Measurements from ENCODE around the gene MLLT3.

Gene MLLT3

DNA sequence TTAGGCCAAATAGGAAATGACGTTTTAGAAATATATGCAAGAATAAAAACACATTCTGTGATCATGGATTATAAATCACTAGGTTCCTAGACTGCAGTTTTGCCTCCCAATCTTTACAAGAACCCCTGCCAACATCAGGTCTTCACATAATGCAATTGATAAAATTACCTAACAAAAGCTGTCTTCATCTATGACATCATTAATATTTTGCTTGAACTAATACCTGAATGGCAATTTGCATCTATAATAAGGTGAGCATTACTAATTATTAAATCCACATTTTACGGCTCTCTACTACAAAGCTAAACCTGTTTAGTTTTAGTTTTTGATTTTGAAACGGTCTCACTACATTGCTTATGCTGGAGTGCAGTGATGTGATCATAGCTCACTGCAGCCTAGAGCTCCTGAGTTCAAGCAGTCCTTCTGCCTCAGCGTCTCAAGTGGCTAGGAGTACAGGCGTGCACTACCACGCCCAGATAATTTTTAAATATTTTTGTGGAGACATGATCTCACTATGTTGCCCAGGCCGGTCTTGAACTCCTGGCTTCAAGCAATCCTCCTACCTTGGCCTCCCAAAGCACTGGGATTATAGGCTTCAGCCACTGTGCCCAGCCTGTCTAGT is 218.0 kb downstream of the MLLT3 start:
- H3K4me3 ChIP-seq (ENCODE audit: low read length) = no peak overlapping the region
- H3K4me1 ChIP-seq (ENCODE audit: control insufficient read depth, insufficient read depth, low read length) = no peaks in the 10 kb centered on the region
- no peak overlapping the region for H3K9ac ChIP-seq (ENCODE audit: low read depth, low read length)
- no peaks in the 10 kb centered on the region for H3K36me3 ChIP-seq (ENCODE audit: insufficient read depth, low read length)
- no peaks in the 10 kb centered on the region for H3K9me3 ChIP-seq (replicated peaks; ENCODE audit: low read length)
- no peaks in the 10 kb centered on the region for H3K27me3 ChIP-seq (ENCODE audit: control insufficient read depth, insufficient read depth, low read length)
- no peak overlapping the region for H3K4me2 ChIP-seq (ENCODE audit: low read length)

DNA sequence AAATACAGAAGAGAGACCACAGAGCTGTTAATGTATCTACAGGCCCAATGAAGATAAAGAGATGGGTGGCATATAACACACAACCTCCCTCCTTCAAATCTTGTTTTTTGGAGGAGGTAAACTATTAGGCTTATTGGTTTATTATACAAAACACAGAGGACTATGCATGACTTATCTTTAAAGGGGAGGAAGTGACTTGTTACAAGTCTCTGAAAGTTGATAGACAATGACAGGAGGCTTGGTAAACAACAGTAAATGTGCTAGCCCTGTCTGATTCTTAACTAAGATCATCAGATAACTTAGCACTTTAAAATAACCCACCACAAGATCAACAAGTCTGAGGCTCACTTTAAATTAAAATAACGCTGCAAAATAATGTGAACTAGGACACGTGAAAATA is 219.0 kb downstream of the MLLT3 start:
- no peak overlapping the region for H3K4me3 ChIP-seq (ENCODE audit: low read length)
- H3K4me1 ChIP-seq (ENCODE audit: control insufficient read depth, insufficient read depth, low read length) = no peaks in the 10 kb centered on the region
- H3K36me3 ChIP-seq (ENCODE audit: insufficient read depth, low read length) = no peaks in the 10 kb centered on the region
- H3K4me2 ChIP-seq (ENCODE audit: low read length) = no peak overlapping the region
- no peak overlapping the region for H3K9ac ChIP-seq (ENCODE audit: low read depth, low read length)
- H3K9me3 ChIP-seq (replicated peaks; ENCODE audit: low read length) = no peaks in the 10 kb centered on the region
- H3K27me3 ChIP-seq (ENCODE audit: control insufficient read depth, insufficient read depth, low read length) = no peaks in the 10 kb centered on the region

DNA sequence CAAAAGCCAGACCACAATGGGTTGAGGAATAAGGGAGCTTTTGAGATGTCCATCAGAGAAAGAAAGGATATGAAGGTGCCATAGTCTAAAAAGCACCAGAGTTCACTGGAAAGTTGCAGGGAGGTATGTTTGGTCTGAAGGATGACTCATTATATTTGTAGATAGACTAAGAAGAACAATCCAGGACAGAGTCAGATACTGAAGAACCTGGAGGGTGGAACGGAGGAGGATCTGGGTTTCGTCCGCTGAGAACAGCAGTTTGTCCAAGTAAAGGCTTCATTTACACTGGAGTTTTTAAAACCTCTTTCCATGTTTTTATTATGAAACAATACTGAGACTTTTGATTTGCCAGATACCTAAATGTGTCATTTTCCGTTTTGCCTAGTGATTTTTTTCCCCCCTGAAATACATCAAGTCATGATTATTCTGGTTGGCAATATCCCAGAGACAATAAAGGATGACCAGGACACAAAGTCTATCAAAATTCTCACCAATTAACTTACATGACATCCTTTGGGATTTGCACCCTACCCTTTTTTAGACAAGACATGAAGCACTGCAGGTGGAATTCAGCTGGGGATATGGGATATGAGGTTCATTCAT is 219.9 kb downstream of the MLLT3 start:
- Histone ChIP-seq H3K9me3 (replicated peaks; ENCODE audit: low read length) (no peaks in the 10 kb centered on the region), H3K9ac (ENCODE audit: low read depth, low read length) (no peak overlapping the region), H3K36me3 (ENCODE audit: insufficient read depth, low read length) (no peaks in the 10 kb centered on the region), H3K4me3 (ENCODE audit: low read length) (no peak overlapping the region), H3K4me2 (ENCODE audit: low read length) (no peak overlapping the region), H3K4me1 (ENCODE audit: control insufficient read depth, insufficient read depth, low read length) (no peaks in the 10 kb centered on the region), H3K27me3 (ENCODE audit: control insufficient read depth, insufficient read depth, low read length) (no peaks in the 10 kb centered on the region)

DNA sequence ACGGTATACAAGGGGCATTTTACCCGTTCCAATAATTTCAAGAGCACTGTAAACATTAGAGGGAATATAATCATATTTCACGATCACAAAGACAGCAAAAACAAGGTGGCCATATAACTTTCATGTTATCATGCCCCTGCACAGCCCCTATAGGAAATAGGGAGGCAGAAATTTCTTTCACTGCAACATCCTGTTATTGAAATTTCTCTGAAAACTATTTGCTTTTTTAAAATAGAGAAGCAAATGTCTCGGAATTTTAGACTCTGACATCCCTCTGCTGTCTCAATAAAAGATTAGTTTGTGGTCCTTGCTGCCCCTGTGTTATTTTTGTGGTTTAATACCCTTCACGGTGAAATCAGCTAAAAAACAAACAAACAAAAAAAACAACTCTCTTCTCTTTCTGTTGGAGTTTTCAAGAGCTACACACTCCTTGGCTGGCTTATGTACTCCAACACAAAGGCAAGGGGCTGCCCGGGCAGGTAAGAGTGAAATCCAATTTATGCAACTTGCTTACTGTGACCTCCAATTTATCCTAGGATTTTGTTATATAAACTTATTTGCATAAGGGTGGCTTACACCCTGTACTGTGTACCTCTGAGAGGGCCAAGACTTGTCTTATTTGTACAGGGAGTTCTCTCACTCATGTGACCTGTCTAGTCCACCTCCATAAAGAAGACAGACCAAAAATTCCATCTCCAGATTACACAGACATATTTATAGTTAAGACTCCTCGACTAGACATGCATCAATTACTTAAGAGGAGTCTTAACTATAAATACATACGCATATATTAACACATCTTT is 223.6 kb downstream of the MLLT3 start:
- Histone ChIP-seq H3K4me2 (ENCODE audit: low read length) (no peak overlapping the region), H3K4me1 (ENCODE audit: control insufficient read depth, insufficient read depth, low read length) (no peaks in the 10 kb centered on the region), H3K9ac (ENCODE audit: low read depth, low read length) (no peak overlapping the region), H3K9me3 (replicated peaks; ENCODE audit: low read length) (no peaks in the 10 kb centered on the region), H3K36me3 (ENCODE audit: insufficient read depth, low read length) (no peaks in the 10 kb centered on the region), H3K27me3 (ENCODE audit: control insufficient read depth, insufficient read depth, low read length) (no peaks in the 10 kb centered on the region), H3K4me3 (ENCODE audit: low read length) (no peak overlapping the region)

DNA sequence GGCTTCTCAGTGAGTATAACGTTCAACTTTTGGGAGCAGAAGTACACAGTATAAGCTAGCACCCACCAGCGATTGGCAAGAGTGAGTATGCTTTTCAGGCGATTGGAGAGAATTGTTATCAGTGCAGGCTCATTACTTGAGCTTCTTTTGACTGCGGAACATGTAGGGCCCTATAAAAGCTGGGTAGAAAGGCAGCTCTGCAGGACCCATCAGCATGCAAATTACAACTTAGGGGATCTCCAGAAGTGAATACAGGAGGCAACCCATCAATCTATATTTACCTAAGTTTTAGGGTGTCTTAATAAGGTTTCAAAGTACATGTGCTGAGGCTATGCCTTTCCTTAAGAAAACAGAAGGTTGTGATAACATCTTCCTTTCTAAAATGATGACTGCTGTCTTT is 225.0 kb downstream of the MLLT3 start:
- Histone ChIP-seq H3K4me3 (ENCODE audit: low read length) (no peak overlapping the region), H3K36me3 (ENCODE audit: insufficient read depth, low read length) (no peaks in the 10 kb centered on the region), H3K9me3 (replicated peaks; ENCODE audit: low read length) (no peaks in the 10 kb centered on the region), H3K4me2 (ENCODE audit: low read length) (no peak overlapping the region), H3K9ac (ENCODE audit: low read depth, low read length) (no peak overlapping the region), H3K27me3 (ENCODE audit: control insufficient read depth, insufficient read depth, low read length) (no peaks in the 10 kb centered on the region), H3K4me1 (ENCODE audit: control insufficient read depth, insufficient read depth, low read length) (no peaks in the 10 kb centered on the region)

DNA sequence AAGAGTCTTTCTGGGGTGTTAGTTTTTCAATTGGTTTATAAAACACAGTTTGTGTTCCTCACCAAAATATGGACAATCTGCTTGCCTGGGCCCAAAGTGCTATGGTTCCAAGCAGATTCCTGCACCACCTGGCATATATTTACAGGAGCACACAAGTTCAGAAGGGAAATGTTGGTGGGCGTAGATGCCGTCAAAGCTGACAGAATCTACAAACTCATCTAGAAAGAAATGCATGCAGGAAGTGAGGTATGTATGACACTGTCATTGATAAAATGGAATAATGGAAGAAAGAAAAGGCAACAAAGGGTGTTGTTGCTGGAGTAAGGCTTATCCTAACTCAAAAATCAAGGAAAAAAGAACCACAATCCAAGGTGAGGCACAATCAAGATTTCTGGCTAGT is 225.8 kb downstream of the MLLT3 start:
- no peak overlapping the region for H3K4me2 ChIP-seq (ENCODE audit: low read length)
- no peak overlapping the region for H3K9ac ChIP-seq (ENCODE audit: low read depth, low read length)
- H3K4me1 ChIP-seq (ENCODE audit: control insufficient read depth, insufficient read depth, low read length) = no peaks in the 10 kb centered on the region
- H3K36me3 ChIP-seq (ENCODE audit: insufficient read depth, low read length) = no peaks in the 10 kb centered on the region
- H3K4me3 ChIP-seq (ENCODE audit: low read length) = no peak overlapping the region
- no peaks in the 10 kb centered on the region for H3K9me3 ChIP-seq (replicated peaks; ENCODE audit: low read length)
- no peaks in the 10 kb centered on the region for H3K27me3 ChIP-seq (ENCODE audit: control insufficient read depth, insufficient read depth, low read length)

DNA sequence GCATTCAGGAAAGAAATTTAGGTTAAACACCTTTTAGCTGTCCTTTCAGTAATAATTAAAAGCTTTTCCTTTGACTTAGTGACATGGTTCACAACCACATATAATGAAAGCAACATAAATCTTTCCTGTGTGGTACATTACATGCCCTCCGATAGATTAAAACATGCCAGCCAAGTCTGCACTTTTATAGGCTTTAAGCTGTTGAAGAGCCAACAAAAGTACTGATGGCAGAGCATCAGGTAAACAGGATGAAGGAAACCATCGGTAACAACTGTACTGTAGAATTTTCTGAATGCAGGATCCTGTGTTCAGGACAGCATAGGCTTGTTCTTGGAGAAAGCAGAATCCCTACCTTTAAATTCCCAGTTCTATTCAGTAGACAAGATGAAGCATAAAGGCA is 226.6 kb downstream of the MLLT3 start:
- Histone ChIP-seq H3K9me3 (replicated peaks; ENCODE audit: low read length) (no peaks in the 10 kb centered on the region), H3K4me2 (ENCODE audit: low read length) (no peak overlapping the region), H3K27me3 (ENCODE audit: control insufficient read depth, insufficient read depth, low read length) (no peaks in the 10 kb centered on the region), H3K36me3 (ENCODE audit: insufficient read depth, low read length) (no peaks in the 10 kb centered on the region), H3K4me1 (ENCODE audit: control insufficient read depth, insufficient read depth, low read length) (no peaks in the 10 kb centered on the region), H3K4me3 (ENCODE audit: low read length) (no peak overlapping the region), H3K9ac (ENCODE audit: low read depth, low read length) (no peak overlapping the region)

DNA sequence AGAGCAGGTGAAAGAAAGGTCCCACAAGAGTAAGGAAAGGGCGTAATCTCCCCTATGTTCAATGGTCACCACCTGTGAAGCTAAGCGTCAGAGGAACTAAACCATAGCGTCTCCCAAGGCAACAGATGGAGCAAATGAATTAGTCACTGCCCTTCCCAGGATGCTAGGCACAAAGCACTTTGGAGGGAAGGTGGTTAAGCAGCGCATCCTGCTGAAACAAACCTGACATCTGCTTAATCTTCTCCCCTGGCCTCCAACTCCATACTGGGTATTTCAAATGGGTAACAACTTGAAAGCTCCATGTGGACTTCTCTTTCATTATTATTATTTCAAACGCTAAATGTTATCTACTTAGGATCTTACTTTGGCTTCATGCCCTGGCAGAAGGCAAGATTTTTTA is 227.3 kb downstream of the MLLT3 start:
- H3K9me3 ChIP-seq (replicated peaks; ENCODE audit: low read length) = no peaks in the 10 kb centered on the region
- H3K9ac ChIP-seq (ENCODE audit: low read depth, low read length) = no peak overlapping the region
- no peaks in the 10 kb centered on the region for H3K27me3 ChIP-seq (ENCODE audit: control insufficient read depth, insufficient read depth, low read length)
- no peaks in the 10 kb centered on the region for H3K4me1 ChIP-seq (ENCODE audit: control insufficient read depth, insufficient read depth, low read length)
- no peaks in the 10 kb centered on the region for H3K36me3 ChIP-seq (ENCODE audit: insufficient read depth, low read length)
- H3K4me3 ChIP-seq (ENCODE audit: low read length) = no peak overlapping the region
- H3K4me2 ChIP-seq (ENCODE audit: low read length) = no peak overlapping the region

DNA sequence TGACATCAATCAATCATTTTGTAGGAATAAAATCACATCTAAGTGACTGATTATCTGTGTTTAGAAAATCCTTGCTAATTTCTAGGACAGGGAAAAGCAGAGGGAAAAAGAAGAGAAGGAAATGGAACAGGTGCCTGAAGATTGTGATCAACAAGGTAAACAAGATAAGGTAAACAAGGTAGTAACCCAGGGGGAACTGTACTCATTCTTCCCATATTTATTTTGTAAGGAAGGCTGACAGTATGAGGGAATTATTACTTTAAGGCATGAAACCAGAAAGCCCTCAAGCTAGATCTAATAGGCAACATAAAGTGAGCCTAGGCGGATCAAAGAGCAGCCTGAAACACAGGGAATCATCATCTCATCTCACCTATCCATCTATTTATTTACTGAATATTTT is 231.1 kb downstream of the MLLT3 start:
- no peaks in the 10 kb centered on the region for H3K36me3 ChIP-seq (ENCODE audit: insufficient read depth, low read length)
- H3K27me3 ChIP-seq (ENCODE audit: control insufficient read depth, insufficient read depth, low read length) = no peaks in the 10 kb centered on the region
- H3K9me3 ChIP-seq (replicated peaks; ENCODE audit: low read length) = no peaks in the 10 kb centered on the region
- H3K4me1 ChIP-seq (ENCODE audit: control insufficient read depth, insufficient read depth, low read length) = no peaks in the 10 kb centered on the region
- H3K9ac ChIP-seq (ENCODE audit: low read depth, low read length) = no peak overlapping the region
- H3K4me3 ChIP-seq (ENCODE audit: low read length) = no peak overlapping the region
- no peak overlapping the region for H3K4me2 ChIP-seq (ENCODE audit: low read length)

DNA sequence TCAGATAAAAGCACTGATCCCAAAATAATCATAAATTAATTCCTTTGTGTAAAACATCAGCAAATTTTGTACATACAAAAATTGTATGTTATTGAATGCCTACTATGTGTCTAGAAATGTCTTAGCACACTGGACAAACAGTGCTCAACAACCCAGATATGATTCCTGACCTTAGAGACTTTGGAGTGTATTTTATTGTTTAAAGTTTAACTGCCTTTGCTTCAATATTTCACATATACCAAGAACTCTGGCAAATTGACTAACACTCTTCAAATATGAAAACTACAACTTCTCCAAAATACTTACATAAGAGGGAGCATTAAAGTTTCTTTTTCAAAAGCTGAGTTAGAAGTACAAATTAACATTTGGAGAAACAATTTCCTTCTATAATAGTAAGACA is 231.9 kb downstream of the MLLT3 start:
- no peaks in the 10 kb centered on the region for H3K27me3 ChIP-seq (ENCODE audit: control insufficient read depth, insufficient read depth, low read length)
- H3K4me2 ChIP-seq (ENCODE audit: low read length) = no peak overlapping the region
- no peak overlapping the region for H3K9ac ChIP-seq (ENCODE audit: low read depth, low read length)
- H3K4me1 ChIP-seq (ENCODE audit: control insufficient read depth, insufficient read depth, low read length) = no peaks in the 10 kb centered on the region
- no peaks in the 10 kb centered on the region for H3K9me3 ChIP-seq (replicated peaks; ENCODE audit: low read length)
- no peaks in the 10 kb centered on the region for H3K36me3 ChIP-seq (ENCODE audit: insufficient read depth, low read length)
- no peak overlapping the region for H3K4me3 ChIP-seq (ENCODE audit: low read length)

DNA sequence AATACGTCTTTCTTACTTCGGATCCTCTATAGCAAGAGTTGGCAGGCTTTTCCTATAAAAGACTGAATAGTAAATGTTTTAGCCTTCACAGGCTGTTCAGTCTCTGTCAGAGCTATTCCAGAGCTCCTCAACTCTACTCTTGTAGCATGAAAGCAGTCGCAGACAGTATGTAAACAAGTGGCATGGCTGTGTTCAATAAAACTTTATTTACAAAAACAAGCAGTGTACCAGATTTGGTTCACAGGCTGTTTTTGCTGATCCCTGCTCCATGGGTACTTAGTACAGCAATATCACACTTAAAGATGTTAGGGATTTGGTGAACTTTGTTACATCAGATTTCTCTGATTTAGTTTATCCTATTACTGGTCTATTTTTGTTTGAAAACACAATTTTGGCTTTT is 235.2 kb downstream of the MLLT3 start:
- H3K4me3 ChIP-seq (ENCODE audit: low read length) = no peak overlapping the region
- H3K9ac ChIP-seq (ENCODE audit: low read depth, low read length) = no peak overlapping the region

DNA sequence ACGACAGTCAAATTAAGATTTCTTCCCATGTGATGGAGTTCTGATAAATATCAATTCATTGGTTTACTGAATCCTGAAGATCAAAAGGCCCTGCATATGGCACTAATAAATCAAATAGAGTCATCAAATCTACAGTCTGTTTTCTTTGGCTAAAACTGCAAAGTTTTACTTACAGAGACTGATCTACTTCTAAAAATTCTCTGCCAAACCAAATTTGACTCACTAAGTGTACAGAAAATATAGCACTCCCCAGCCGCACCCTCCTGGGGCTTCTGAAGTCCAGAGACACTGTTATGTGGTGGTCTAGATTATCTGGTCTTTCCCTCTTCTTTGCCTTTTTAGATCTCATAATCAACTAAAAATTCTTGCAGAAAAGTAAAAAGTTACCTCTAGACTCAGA is 237.7 kb downstream of the MLLT3 start:
- H3K9me3 ChIP-seq (replicated peaks; ENCODE audit: low read length) = no peaks in the 10 kb centered on the region
- no peak overlapping the region for H3K4me3 ChIP-seq (ENCODE audit: low read length)
- H3K27me3 ChIP-seq (ENCODE audit: control insufficient read depth, insufficient read depth, low read length) = no peaks in the 10 kb centered on the region
- no peak overlapping the region for H3K9ac ChIP-seq (ENCODE audit: low read depth, low read length)
- peaks cover 15% of the 10 kb centered on the region for H3K4me1 ChIP-seq (ENCODE audit: control insufficient read depth, insufficient read depth, low read length)
- H3K4me2 ChIP-seq (ENCODE audit: low read length) = no peak overlapping the region
- H3K36me3 ChIP-seq (ENCODE audit: insufficient read depth, low read length) = no peaks in the 10 kb centered on the region

More for the DNA sequence above, 235.2 kb downstream of the MLLT3 start:
- no peaks in the 10 kb centered on the region for H3K27me3 ChIP-seq (ENCODE audit: control insufficient read depth, insufficient read depth, low read length)
- H3K9me3 ChIP-seq (replicated peaks; ENCODE audit: low read length) = no peaks in the 10 kb centered on the region
- peaks cover 15% of the 10 kb centered on the region for H3K4me1 ChIP-seq (ENCODE audit: control insufficient read depth, insufficient read depth, low read length)
- no peak overlapping the region for H3K4me2 ChIP-seq (ENCODE audit: low read length)
- H3K36me3 ChIP-seq (ENCODE audit: insufficient read depth, low read length) = no peaks in the 10 kb centered on the region

Data from skeletal muscle satellite cell (primary cell).